Suprapubic skin (tissue), 4 donors: ENCODE measurements around the gene INSYN2B.

Experiments used
- CTCF ChIP-seq, 2 donors: fragments of 200-600 bp in 1 of 2; fragments of 450-650 bp in 1 of 2; sonication (generic) in 1 of 2; IDR thresholded peaks; one replicate each; pipeline ENCODE4 v1.5.1; 2016 to 2019; ENCODE audit warnings: antibody characterized with exemption in 2 of 2, mild to moderate bottlenecking in 1 of 2, moderate library complexity in 1 of 2
- EP300 ChIP-seq: sonication (generic); formaldehyde crosslinking; IDR thresholded peaks from one replicate; pipeline ENCODE4 v1.6.1; 2017; ENCODE audit warnings: antibody characterized with exemption
- POLR2AphosphoS5 ChIP-seq, 3 donors: sonication (generic); formaldehyde crosslinking; IDR thresholded peaks; one replicate each; pipeline ENCODE4 v1.6.1; 2017; ENCODE audit warnings: antibody characterized with exemption in 3 of 3

- no peak for TF ChIP-seq EP300
- TF ChIP-seq CTCF (IDR thresholded peaks at IDR 0.05), result no peak
- TF ChIP-seq POLR2AphosphoS5 (IDR thresholded peaks at IDR 0.05), result no peak
These were observed 58.3 kb downstream of the INSYN2B start for GRCh38 chr5:169921949-169922348.
